Activated naive CD4-positive, alpha-beta T cell treated with anti-CD3 and anti-CD28 coated beads, Interleukin-2, amount 50 U/mL, for 16 hours (primary cell): ENCODE data around the gene RIN3.

Source experiments
- DNase-seq: peaks from one replicate; pipeline ENCODE4 v3.0.0-alpha.2; 2020

RIN3 gene

GRCh38 chr14:92511453-92512238 is 1.9 kb upstream of the RIN3 start:
- DNase-seq: no peak

- DNase-seq: no peak
These were observed 776 bp upstream of the RIN3 start for GRCh38 chr14:92512807-92513203.

- peak; percentile 52 for DNase-seq
These were observed 624 bp downstream of the RIN3 start for GRCh38 chr14:92513966-92514843.

- no peak for DNase-seq
These were observed 1.4 kb downstream of the RIN3 start for GRCh38 chr14:92514844-92515514.

GRCh38 chr14:92515546-92516343 is 2.2 kb downstream of the RIN3 start:
- DNase-seq: no peak

GRCh38 chr14:92516344-92516965 is 2.9 kb downstream of the RIN3 start:
- DNase-seq: no peak

GRCh38 chr14:92516966-92517506 is 3.5 kb downstream of the RIN3 start:
- no peak for DNase-seq

- DNase-seq: no peak
These were observed 4.2 kb downstream of the RIN3 start for GRCh38 chr14:92517761-92518160.

GRCh38 chr14:92519246-92520101 is 5.9 kb downstream of the RIN3 start:
- DNase-seq: no peak

- DNase-seq: no peak
These were observed 6.8 kb downstream of the RIN3 start for GRCh38 chr14:92520102-92521057.

GRCh38 chr14:92521058-92521415 is 7.5 kb downstream of the RIN3 start:
- DNase-seq: no peak

- DNase-seq: no peak
These were observed 10.2 kb downstream of the RIN3 start for GRCh38 chr14:92523752-92524151.

GRCh38 chr14:92524602-92525185 is 11.1 kb downstream of the RIN3 start:
- DNase-seq: no peak

GRCh38 chr14:92525322-92526095 is 11.9 kb downstream of the RIN3 start:
- no peak for DNase-seq

GRCh38 chr14:92527721-92528120 is 14.1 kb downstream of the RIN3 start:
- no peak for DNase-seq

- no peak for DNase-seq
These were observed 15.0 kb downstream of the RIN3 start for GRCh38 chr14:92528486-92529100.

- no peak for DNase-seq
These were observed 16.3 kb downstream of the RIN3 start for GRCh38 chr14:92529903-92530302.
